Mucosa of gallbladder (tissue), 1 donor: ENCODE data around the gene HEATR5A. TPM values are rescaled to one million over a fixed set of nuclear protein-coding genes. Genes with fewer than 3 reads are reported as not detected.
"Not testable (repeated sequence)": the region's sequence is repeated elsewhere in the genome, so short reads cannot be mapped to it uniquely, and the experiment has no call there.

Experiments used
- DNase-seq: peaks from one replicate; pipeline ENCODE4 v3.0.0-alpha.2; 2020; ENCODE audit warnings: low spot score
- total RNA-seq: library from RNA; stranded (reverse); gene quantifications from one replicate; pipeline ENCODE4 v1.2.1, GENCODE V29; 2021
- donor health status: DM: no; HTN: no; CAD: no.

Gene HEATR5A
- total RNA-seq, 1 donor from 2014 or later = 41.6 TPM

GRCh38 chr14:31283578-31284252, 136.6 kb downstream of the HEATR5A start:
- DNase-seq = no peak

- no peak for DNase-seq
These were observed 137.2 kb downstream of the HEATR5A start for GRCh38 chr14:31283153-31283552.

- no peak for DNase-seq
These were observed 139.5 kb downstream of the HEATR5A start for GRCh38 chr14:31280871-31281220.

GRCh38 chr14:31280132-31280870, 140.0 kb downstream of the HEATR5A start:
- no peak for DNase-seq

- DNase-seq = no peak
These were observed 141.5 kb downstream of the HEATR5A start for GRCh38 chr14:31278883-31279282.

GRCh38 chr14:31277085-31277484, 143.3 kb downstream of the HEATR5A start:
- DNase-seq = no peak

- DNase-seq = not testable (repeated sequence)
These were observed 143.9 kb downstream of the HEATR5A start for GRCh38 chr14:31276417-31276816.

- DNase-seq = no peak
These were observed 144.6 kb downstream of the HEATR5A start for GRCh38 chr14:31275731-31276130.

GRCh38 chr14:31271648-31272047, 148.7 kb downstream of the HEATR5A start:
- DNase-seq = no peak

GRCh38 chr14:31270196-31270772, 150.1 kb downstream of the HEATR5A start:
- DNase-seq = no peak

GRCh38 chr14:31269634-31270195, 150.6 kb downstream of the HEATR5A start:
- no peak for DNase-seq

- DNase-seq = no peak
These were observed 152.1 kb downstream of the HEATR5A start for GRCh38 chr14:31268216-31268615.

- no peak for DNase-seq
These were observed 153.7 kb downstream of the HEATR5A start for GRCh38 chr14:31266437-31267331.

GRCh38 chr14:31265701-31266398, 154.5 kb downstream of the HEATR5A start:
- peak; percentile 46 for DNase-seq

GRCh38 chr14:31263485-31264133, 156.7 kb downstream of the HEATR5A start:
- DNase-seq = peak; percentile 79

- DNase-seq = no peak
These were observed 158.3 kb downstream of the HEATR5A start for GRCh38 chr14:31261859-31262731.

- DNase-seq = no peak
These were observed 158.9 kb downstream of the HEATR5A start for GRCh38 chr14:31261523-31261858.

GRCh38 chr14:31259040-31259435, 161.3 kb downstream of the HEATR5A start:
- DNase-seq = not testable (repeated sequence)

GRCh38 chr14:31258427-31259039, 161.8 kb downstream of the HEATR5A start:
- DNase-seq = no peak
